Colonic mucosa (tissue), 4 donors: ENCODE results near the gene PUM1. TPM values are rescaled to one million over a fixed set of nuclear protein-coding genes. Genes with fewer than 3 reads are reported as not detected.
A peak's percentile ranks its signal among the peaks of the same experiment; 100 is the strongest.

ENCODE experiments used
- DNase-seq: peaks from one replicate; pipeline ENCODE4 v3.0.0-alpha.2; 2020
- H3K27ac ChIP-seq: fragments of 200-600 bp; one replicate; pipeline ENCODE4 v1.8.0; 2021
- H3K27me3 ChIP-seq: fragments of 200-600 bp; one replicate; pipeline ENCODE4 v1.8.0; 2021
- H3K36me3 ChIP-seq: fragments of 200-600 bp; one replicate; pipeline ENCODE4 v1.8.0; 2021
- H3K4me1 ChIP-seq: fragments of 200-600 bp; one replicate; pipeline ENCODE4 v1.8.0; 2021; ENCODE audit warnings: mild to moderate bottlenecking
- H3K4me3 ChIP-seq: fragments of 200-600 bp; one replicate; pipeline ENCODE4 v1.8.0; 2021
- H3K9ac ChIP-seq, 2 donors: one replicate each; pipeline ENCODE4 v1.7.0; 2013; ENCODE audit warnings: control low read depth in 2 of 2, low read depth in 2 of 2, low read length in 2 of 2
- H3K9me3 ChIP-seq: fragments of 200-600 bp; one replicate; pipeline ENCODE4 v1.8.0; 2021
- intact Hi-C: fragments of 100-400 bp; cut with DNase I; formaldehyde crosslinking; loops from one replicate; pipeline ENCODE4 v1.14.1; 2022
- total RNA-seq, 2 donors: library from RNA; stranded (reverse); fragmentation: NEBNext Ultra II Directional in 1 of 2; extraction: Animal tissue kit (Norgen Biotek cat#: 25700) in 1 of 2; gene quantifications; one replicate each; pipeline ENCODE4 v1.2.1, GENCODE V29; 2021
- TF ChIP-seq, protein P1 (sequence below): fragments of 200-600 bp; IDR thresholded peaks from one replicate; pipeline ENCODE4 v1.8.0; 2022; ENCODE audit warnings: antibody characterized with exemption, mild to moderate bottlenecking
- donor health status: healthy.
- donor health status: DM: no; HTN: no; CAD: no.
- donor health status: DM: no; HTN: no; CAD: no.

The PUM1 gene
- total RNA-seq, 2 donors from 2014 or later, result 119 to 124 TPM

DNA sequence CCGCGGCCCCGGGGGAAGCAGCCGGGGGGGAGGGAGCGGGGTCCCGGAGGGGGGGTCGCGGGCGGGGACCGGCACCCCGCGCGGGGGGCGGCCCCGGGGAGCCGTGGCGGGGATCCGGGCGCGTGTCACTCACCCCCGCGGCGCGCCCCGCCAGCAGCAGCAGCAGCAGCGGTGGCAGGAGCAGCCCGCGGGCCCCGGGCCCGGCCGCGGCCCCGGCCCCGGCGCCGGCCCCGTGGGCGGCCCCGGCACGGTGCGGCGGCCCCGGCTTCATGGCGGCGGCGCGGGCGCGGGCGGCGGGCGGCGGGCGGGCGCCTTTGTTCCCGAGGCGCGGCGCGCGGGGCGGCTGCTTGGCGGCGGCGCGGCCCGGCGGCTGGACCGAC lies 157.2 kb downstream of the PUM1 start:
- H3K27ac ChIP-seq, result no peak overlapping the region
- H3K4me1 ChIP-seq, result peaks cover 11% of the 10 kb centered on the region
- H3K36me3 ChIP-seq, result no peaks in the 10 kb centered on the region
- no peak for DNase-seq
- TF ChIP-seq, protein P1, sequence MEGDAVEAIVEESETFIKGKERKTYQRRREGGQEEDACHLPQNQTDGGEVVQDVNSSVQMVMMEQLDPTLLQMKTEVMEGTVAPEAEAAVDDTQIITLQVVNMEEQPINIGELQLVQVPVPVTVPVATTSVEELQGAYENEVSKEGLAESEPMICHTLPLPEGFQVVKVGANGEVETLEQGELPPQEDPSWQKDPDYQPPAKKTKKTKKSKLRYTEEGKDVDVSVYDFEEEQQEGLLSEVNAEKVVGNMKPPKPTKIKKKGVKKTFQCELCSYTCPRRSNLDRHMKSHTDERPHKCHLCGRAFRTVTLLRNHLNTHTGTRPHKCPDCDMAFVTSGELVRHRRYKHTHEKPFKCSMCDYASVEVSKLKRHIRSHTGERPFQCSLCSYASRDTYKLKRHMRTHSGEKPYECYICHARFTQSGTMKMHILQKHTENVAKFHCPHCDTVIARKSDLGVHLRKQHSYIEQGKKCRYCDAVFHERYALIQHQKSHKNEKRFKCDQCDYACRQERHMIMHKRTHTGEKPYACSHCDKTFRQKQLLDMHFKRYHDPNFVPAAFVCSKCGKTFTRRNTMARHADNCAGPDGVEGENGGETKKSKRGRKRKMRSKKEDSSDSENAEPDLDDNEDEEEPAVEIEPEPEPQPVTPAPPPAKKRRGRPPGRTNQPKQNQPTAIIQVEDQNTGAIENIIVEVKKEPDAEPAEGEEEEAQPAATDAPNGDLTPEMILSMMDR, result no peak
- no peaks in the 10 kb centered on the region for H3K27me3 ChIP-seq
- H3K9ac ChIP-seq, result no peak overlapping the region
- no peaks in the 10 kb centered on the region for H3K9me3 ChIP-seq
- H3K4me3 ChIP-seq, result peak overlapping the region; percentile 42
- intact Hi-C loops, result no loop called here

- Histone ChIP-seq H3K27me3 (no peaks in the 10 kb centered on the region), H3K4me3 (peak overlapping the region; percentile 42), H3K9ac (peak overlapping the region; percentile 55 to 78), H3K27ac (peak overlapping the region; percentile 44), H3K9me3 (no peaks in the 10 kb centered on the region), H3K36me3 (no peaks in the 10 kb centered on the region), H3K4me1 (peaks cover 11% of the 10 kb centered on the region)
- intact Hi-C loops, result no loop called here
- DNase-seq, result no peak
- TF ChIP-seq, protein P1, result no peak
Observed at GRCh38 chr1:30907481-30908315, 157.8 kb downstream of the PUM1 start.

DNA sequence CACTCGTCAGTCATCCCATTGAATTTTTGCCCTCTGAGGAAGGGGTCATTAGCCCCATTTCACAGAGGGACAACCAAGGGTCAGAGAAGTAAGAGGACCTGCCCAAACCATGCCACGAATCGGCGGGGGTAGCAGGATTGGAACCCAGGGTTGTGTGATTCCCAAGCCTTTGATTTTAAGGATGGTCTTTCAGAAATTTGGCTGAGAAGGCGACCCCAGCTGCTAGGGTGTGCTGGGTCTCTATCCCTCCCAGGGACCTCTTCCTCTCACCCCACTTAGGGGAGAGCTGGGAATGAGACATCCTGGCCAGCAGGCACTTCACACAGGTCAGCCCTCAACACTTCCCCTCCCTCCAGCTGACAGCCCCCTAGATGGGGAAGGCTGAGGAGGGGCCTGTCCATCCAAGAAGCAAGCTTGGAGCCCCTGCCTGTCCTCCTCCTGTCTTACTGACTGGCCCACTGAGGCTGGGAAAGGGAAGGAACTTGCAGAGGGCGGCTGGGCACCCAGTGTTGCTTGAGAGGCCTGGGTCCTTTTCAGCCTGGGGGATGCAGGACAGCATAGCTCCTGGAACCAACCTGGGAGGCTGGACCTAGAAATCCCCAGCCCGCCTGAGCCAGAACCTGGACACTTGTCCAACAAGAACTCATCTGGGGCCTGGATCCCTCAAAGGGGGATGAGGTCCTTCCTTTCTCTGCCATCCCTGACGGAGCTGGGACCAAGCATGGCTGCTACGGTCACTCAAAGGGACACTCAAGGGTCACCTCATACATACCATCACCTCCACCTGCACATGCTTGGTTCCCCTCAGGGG lies 158.7 kb downstream of the PUM1 start:
- TF ChIP-seq, protein P1, result no peak
- intact Hi-C loops, result no loop called here
- H3K9ac ChIP-seq, result peak overlapping the region in 1 of 2 donors; percentile 55
- H3K27me3 ChIP-seq, result no peaks in the 10 kb centered on the region
- H3K4me3 ChIP-seq, result peak overlapping the region; percentile 42
- no peaks in the 10 kb centered on the region for H3K9me3 ChIP-seq
- DNase-seq, result no peak
- no peaks in the 10 kb centered on the region for H3K36me3 ChIP-seq
- H3K4me1 ChIP-seq, result peaks cover 11% of the 10 kb centered on the region
- H3K27ac ChIP-seq, result no peak overlapping the region

- peaks cover 11% of the 10 kb centered on the region for H3K4me1 ChIP-seq
- H3K9ac ChIP-seq, result no peak overlapping the region
- intact Hi-C loops, result no loop called here
- no peaks in the 10 kb centered on the region for H3K36me3 ChIP-seq
- TF ChIP-seq, protein P1, result no peak
- no peak overlapping the region for H3K4me3 ChIP-seq
- no peaks in the 10 kb centered on the region for H3K27me3 ChIP-seq
- H3K9me3 ChIP-seq, result no peaks in the 10 kb centered on the region
- no peak for DNase-seq
- H3K27ac ChIP-seq, result no peak overlapping the region
Observed at GRCh38 chr1:30905916-30906620, 159.4 kb downstream of the PUM1 start.

DNA sequence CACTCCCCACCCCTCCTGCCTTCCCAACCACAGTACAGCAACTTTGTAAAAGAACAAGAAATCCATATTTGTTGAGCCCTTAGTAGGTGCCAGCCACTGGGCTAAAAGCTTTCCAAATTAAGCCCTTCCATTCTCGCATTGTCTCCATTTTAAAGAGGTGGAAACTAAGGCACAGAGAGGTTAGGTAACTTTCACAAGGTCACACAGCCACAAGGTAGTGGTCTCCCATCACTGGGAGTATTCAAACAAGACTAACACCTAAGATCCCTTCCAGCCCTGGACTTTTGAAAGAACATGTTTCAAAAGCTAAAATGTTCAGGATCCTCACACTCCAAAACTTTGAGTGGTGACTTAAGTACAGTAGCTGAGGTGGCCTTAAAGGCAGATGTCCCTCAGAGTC lies 160.1 kb downstream of the PUM1 start:
- Histone ChIP-seq H3K27me3 (no peaks in the 10 kb centered on the region), H3K36me3 (no peaks in the 10 kb centered on the region), H3K9me3 (no peaks in the 10 kb centered on the region), H3K9ac (no peak overlapping the region), H3K4me1 (peaks cover 11% of the 10 kb centered on the region), H3K4me3 (no peak overlapping the region), H3K27ac (no peak overlapping the region)
- TF ChIP-seq, protein P1, result no peak
- intact Hi-C loops, result no loop called here
- no peak for DNase-seq
